NK-92 treated with Interleukin-12 subunit alpha and Interleukin-12 subunit beta, amount 100 ng/mL, for 24 hours (cell line): Measurements from ENCODE around the gene KLHL25.

Source experiments
- DNase-seq: peaks from one replicate; lab custom pipeline; 2025; lab: John Stamatoyannopoulos, UW

The KLHL25 gene

DNA sequence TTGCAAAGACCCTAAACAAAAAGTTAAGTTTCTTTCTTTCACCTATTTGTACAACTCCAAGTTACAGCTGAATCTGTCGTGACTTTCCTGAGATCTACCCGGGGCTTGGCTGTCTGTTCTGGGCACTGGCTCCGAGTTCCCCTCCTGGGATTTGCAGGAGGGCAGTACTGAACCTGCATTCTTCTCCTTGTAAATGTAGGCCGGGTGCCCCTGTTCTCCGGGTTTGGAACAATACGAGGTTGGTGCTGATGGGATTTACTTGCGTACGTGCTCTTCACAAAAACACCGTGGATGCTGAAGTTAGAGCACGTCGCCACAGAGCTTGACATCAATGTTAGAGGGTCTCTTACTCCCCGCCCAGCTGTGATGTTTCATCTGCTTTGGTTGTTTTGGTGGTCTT is 48.1 kb downstream of the KLHL25 start:
- no peak for DNase-seq

DNA sequence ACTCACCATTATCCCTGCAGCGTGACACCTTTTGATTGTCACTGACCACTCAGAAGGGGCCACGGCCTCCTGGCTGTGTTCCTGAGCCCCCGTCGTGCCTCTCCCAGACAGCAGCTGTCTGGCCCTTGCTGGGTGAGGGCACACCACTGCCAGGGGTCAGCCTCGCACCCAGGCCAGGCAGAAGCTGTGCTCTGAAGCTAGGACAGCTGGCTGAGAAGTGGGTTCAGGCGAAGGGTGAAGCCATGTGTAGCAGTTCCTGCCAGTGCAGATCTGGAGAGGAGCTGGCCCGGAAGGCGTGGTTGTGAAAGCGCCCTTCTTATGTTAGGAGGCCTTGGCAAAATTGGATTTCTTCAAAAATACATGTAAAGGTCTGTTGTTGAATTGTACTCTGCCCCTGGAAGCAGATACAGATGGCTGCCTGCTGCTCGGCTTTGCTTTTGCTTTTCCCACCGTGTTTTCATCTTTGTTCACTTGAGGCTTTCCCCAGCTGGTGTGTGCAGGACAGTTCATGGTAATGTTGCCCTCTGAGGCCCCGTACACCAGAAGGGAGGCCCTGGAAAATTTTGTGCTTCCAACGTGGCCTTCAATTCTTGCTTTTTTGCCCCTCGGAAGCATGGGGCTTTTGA is 49.1 kb downstream of the KLHL25 start:
- no peak for DNase-seq

DNA sequence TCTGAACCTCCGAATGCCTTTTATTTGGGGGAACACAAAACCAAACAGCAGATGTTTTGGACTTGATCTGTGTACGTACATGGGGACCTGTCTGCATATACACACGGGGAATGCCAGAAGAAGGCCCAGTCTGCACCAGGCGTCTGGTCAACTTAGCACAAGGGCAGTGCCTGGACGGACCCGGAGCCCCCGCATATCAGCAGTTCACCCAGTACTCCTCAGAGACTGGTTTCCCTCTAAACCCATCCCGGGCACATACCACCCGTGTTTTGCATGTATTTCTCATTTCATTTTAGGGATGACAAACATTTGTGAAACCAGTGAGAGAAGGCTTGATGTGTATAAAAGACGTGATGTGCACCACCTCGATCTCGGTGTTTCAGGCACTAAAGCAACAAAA is 49.7 kb downstream of the KLHL25 start:
- DNase-seq, result no peak

DNA sequence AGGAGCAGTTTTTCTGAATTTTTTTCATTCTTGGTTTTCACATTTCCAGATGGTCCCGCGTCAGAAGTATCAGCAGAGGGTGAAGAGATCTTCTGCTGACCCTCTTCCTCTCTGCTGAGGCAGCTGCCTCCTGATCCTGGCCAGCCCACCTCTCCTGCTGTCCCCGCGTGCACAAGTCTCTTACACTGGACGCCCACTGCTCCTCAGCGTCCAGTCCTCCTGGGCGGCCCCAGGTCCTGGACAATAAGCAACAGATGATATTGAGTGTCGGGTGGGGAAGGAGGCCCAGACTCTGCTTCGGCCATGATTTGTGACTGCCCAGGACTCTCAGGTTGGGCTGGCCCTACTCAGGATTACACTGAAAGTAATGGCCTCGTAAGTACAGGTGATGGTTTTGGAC is 50.1 kb downstream of the KLHL25 start:
- no peak for DNase-seq

DNA sequence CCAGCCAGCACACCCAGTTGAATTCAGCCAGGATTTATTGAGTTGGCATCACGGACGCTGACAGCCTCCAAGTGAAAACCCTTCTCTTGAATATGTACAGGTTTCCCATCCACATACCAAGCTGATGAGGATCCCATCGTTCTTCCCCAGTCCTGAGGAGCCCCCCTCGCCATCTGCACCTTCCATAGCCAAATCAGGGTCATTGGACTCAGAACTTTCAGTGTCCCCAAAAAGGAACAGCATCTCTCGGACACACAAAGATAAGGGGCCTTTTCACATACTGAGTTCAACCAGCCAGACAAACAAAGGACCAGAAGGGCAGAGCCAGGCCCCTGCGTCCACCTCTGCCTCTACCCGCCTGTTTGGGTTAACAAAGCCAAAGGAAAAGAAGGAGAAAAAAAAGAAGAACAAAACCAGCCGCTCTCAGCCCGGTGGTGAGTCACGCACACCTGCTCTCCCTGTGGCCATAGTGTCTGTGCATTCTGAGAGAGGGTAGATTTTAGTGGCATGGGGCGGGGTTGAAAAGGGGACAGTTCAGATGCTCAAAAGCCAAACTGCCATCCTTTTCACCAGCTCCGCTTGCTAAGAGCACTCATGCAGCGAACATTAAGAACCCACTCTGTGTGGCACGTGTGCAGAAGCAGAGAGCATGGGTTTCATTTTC is 51.2 kb downstream of the KLHL25 start:
- no peak for DNase-seq

DNA sequence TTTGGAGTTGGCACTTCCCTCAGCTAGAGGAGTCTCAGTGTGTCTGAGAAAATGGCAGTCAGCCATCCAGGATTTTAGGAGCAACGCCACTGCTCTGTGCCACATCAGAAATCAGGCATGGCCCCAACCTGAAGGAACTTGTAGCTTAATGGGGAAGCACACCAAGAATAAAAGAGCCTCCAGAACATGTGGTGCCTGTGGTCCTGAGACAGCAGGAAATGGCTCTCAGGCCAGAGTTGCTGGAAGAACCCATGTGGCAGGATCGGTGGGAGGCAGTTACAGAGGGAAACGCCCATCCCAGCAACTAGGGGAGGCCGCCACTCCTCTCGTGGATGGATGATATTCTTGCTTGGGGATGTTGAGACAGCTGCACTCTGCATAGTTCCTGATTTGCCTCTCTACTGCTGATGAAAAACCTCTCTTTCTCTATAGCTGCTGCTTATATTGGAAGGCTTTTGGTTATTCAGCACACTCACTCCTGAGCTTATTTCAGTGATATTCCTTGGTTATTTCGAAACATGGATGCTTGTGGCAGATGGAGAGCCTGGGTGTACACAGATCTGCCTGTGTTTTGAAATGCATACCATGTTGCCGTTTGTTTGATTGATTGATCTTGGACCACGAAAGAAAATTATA is 52.4 kb downstream of the KLHL25 start:
- DNase-seq, result no peak

DNA sequence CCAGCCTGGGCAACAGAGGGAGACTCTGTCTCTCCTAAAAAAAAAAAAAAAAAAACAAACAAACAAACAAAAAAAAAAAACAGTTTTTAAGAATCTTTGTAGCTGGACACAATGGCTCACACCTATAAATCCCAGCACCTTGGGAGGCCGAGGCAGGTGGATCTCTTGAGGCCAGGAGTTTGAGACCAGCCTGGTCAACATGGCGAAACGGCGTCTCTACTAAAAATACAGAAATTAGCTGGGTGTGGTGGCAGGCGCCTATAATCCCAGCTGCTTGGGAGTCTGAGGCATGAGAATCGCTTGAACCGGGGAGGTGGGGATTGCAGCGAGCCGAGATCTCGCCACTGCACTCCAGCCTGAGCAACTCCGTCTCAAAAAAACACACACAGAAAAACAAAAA is 53.1 kb downstream of the KLHL25 start:
- no peak for DNase-seq

DNA sequence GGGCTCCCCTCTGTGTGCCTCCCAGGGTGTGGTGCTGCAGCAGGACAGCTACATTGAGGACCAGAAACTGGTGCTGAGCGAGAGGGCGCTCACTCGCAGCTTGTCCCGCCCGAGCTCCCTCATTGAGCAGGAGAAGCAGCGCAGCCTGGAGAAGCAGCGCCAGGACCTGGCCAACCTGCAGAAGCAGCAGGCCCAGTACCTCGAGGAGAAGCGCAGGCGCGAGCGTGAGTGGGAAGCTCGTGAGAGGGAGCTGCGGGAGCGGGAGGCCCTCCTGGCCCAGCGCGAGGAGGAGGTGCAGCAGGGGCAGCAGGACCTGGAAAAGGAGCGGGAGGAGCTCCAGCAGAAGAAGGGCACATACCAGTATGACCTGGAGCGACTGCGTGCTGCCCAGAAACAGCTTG is 53.7 kb downstream of the KLHL25 start:
- DNase-seq, result no peak

DNA sequence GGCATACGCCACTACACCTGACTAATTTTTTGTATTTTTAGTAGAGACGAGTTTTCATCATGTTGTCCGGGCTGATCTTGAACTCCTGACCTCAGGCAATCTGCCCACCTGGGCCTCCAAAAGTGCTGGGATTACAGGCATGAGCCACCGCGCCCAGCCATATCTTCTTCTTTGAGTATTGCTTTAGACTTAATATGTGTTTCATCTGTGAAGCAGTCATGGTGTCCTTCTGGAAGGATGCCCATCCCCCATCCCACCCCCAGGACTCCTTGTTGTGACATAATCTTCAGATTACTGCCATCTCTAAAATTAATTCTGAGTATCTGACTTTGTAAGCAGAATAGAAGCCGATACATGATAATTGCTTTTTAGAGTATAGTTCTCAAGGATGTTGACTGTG is 57.7 kb downstream of the KLHL25 start:
- no peak for DNase-seq

DNA sequence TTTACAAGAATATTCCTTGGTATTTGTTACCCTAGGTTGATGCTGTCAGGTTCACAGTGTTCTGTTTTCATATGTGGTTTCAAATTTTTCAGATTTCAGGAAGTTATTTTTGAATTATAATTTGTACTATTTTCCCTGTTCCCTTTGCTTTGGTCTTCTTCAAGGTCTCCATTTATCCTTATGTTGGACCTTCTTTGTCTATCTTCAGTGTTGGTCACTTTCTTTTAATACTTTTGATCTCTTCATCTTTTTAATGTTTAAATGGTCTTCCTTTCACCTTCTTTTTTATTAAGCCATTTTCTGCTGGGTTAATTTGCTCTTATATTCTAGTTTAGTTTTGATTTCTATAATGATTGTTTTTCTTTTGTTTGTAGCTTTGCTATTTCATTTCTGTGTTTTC is 61.3 kb downstream of the KLHL25 start:
- DNase-seq, result no peak

DNA sequence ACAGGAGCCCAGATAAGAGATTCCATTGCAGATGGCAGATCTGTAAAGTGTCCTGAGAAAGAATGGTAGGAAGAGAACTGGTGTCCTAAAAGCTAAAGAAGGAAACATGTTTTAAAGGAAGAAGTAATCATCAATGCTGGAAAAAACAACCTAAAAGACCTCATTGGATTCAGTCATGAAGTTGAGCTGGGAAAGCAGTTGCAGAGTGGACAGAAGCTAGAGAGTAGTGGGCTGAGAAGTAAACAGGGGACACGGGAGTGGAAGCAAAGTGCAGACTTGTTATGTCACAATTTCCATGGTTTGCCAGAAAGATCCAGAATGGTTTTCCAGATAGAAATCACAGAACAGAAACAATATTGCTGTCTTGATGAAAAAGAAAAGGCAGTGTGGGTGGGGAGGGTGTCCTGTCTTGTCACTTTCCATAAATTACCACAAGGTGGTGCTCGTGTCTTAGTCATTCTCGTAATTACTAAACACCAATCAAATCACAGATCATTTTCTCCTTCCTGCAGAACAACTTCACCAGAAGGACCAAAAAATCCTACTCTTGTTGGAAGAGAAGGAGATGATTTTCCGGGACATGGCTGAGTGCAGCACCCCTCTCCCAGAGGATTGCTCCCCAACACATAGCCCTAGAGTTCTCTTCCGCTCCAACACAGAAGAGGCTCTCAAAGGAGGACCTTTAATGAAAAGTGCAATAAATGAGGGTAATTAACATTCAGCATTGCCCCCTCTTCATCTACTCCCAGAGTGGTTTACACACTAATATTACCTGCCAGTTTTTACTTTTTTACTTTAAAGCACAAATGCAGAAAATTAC is 64.5 kb downstream of the KLHL25 start:
- DNase-seq, result no peak

DNA sequence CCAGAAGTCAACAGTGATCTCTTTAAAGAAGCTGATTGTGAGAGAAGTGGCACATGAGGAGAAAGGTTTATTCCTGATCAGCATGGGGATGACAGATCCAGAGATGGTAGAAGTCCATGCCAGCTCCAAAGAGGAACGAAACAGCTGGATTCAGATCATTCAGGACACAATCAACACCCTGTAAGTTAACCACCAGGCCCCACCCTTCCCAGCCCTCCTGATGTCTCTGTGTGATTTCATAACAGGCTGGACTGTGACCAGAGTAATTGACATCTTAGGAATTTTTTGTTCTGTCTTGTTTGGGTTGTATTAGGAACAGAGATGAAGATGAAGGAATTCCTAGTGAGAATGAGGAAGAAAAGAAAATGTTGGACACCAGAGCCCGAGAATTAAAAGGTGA is 67.7 kb downstream of the KLHL25 start:
- no peak for DNase-seq

DNA sequence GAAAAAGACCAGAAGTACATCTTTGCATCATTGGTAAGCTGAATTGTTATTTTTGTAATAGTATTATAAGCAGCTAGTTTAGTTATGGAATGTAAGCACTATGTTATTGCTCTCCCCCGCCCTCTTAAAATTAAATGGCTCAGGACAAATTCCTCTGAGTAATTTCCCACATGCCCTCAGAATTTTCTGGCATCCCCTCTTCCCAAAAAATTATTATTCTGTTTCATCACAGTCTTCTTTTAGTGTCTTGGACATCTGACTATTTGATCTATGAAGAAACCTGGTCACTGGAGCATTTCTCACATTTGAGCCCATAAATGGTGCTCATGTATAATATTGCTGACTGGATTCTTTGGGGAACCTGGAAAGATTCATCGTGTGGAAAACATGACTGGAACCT is 68.3 kb downstream of the KLHL25 start:
- DNase-seq, result no peak

DNA sequence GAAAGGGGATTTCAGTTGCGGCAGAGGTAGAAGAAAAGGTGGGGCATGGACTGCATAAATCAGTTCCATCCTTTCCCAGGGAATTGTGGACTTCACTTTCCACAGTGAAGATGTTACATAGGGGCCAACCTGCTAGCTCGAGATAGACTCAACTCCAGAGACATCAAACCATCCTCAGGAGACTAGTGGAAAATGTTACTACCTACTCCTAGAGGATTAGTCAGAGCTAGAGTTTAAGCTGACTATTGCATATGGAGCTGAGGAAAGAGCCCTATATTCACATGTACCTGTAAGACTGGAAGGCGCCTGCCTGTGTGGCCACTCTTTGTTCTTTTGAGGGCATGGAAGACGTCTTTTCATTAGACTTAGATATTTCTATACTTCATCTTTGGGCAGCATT is 69.2 kb downstream of the KLHL25 start:
- no peak for DNase-seq

DNA sequence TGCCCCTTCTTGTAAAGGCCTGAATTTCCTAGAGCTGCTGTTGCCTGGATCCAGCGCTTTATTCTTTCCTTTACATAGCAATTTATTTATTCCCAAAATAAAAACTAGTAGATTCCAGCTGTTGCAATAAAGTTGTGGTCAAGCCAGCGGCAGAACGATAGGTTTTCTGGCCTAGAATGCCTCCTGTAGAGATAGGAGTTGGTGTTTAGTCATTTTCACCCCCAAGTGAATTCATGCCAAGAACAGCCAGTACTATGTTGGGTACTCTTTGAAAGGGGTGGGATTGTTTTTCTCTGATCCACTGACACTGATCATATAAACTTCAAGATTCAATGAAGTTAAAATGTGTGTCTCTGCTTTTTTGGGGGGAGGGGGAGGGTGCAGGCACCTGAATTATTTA is 69.7 kb downstream of the KLHL25 start:
- no peak for DNase-seq

DNA sequence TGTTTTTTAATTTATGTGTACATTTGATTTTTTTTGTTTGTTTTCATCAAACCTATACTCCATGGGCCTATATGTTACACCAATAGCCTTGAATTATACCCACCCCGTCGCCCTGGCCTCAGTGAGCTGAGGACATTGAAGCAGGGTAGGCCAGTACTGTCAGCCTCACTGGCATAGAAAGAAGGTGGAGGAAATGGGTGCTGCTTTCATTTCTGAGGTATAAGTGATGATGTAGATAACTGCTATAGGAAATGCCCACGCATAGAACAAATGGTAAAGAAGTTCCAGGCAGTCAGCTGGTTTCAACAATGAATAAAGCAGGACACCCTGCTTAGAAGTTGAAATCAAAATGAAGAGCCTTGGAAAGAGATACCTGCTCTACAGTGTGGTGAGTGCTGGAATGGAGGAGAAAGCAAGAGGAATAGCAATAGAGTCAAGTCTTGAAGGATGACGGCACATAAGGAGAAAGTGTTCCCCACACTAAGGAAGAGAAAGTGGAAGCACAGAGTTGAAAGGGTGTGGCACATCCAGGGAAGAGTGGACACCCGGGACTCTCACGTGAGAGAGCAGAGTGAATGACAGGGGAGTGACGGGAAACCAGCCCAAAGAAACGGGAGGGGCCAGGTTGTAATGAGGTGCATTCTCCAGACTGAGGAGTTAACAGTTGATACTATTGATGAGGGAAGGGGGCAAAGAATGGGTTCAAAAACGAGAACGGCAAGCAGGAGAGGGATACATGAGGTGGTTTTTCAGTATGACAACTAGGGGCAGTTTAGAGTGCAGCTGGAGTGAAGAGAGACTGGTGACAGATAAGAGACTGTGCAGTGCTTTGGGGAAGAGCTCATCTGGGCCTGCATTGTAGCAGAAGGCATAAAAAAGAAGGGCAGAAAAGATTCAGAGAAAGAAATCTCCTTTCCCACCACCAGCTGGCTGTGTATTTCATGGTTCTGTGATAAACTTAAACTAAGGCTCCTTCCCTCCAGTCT is 70.5 kb downstream of the KLHL25 start:
- no peak for DNase-seq

DNA sequence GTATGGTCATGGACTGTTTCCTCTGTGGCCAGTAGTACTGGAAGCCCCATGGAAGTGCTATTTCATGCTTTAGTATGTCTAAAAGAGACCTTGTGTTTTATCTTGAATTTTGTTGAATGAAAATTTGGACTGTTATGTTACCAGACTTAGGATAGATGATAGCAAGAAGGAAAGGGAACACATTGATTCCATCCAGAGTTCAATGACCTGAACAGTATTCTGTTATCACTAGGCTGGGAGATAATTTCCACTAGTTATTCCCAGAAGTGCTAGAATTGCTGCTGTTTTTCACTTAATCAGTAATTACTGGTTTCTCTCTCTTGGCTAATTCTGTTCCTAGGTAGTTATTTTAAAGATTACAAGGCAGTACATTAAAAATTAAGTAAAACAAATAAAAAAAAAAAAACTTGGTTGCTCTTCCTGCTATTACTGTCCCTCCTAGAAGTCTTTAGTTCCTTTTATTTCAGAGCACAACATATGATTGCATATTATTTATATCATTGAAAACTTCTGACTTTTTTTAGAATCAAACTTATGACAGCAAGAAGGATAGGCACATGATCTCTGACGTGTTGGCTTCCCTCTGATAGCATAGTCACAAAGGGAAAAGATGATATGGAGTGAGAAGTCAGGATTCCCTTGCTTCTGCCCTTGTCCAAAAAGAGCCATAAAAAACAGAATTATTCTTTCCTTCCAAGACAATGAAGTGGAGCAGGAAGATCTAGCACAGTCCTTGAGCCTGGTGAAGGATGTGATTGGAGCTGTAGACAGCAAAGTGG is 72.2 kb downstream of the KLHL25 start:
- no peak for DNase-seq

DNA sequence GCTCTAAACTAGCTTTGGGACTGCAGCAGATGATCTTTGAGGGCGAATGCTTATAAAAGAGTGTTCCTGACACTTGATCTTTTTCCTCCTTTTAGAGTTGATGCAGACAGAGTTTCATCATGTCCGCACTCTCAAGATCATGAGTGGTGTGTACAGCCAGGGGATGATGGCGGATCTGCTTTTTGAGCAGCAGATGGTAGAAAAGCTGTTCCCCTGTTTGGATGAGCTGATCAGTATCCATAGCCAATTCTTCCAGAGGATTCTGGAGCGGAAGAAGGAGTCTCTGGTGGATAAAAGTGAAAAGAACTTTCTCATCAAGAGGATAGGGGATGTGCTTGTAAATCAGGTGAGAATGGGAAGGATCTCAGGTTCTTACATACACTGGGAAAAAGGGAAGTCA is 75.7 kb downstream of the KLHL25 start:
- DNase-seq, result no peak

DNA sequence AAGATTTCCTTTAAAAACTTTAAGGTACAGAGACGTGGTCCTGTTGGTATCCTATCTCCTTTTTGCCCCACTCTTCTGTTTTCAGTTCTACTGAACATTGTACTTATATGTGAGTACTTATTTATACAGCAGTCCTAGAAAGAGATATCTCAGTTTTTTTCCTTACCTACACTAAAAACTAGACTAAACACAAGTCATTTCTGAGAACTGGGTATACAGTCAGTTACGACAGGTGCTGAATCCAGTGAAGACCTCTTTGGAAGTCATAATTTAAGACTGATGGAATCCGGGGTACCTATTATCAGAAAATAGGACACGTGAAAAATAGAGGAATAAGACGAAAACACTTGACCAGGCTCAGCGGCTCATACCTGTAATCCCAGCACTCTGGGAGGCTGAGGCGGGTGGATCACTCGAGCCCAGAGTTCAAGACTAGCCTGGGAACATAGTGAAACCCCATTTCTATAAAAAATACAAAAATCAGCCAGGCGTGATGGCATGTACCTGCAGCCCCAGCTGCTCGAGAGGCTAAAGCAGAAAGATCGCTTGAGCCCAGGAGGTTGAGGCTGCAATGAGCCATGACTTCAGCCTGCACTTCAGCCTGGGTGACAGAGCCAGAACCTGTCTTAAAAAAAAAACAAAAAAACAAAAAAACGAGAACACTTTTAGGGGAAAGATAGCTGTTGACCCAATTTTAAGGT is 76.3 kb downstream of the KLHL25 start:
- no peak for DNase-seq

DNA sequence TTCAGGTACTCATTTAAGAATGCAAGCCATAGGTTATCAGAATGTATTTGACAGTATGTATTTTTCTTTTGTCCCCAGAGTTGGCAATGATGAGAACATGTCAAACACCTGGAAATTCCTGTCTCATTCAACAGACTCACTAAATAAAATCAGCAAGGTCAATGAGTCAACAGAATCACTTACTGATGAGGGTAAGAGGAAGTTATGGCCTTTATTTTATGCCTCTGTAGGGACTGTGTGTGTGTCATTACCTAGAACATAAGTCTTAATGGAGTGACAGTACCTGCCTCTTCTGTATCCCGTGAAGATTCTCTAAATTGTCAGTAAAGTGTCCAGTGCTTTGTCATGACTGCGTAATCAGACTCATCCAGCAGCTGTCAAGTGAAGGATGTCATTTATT is 77.5 kb downstream of the KLHL25 start:
- DNase-seq, result no peak
